GM19463 (cell line): ENCODE data around the gene PIK3R5.
A peak's percentile ranks its signal among the peaks of the same experiment; 100 is the strongest.
"Not testable (repeated sequence)": the region's sequence is repeated elsewhere in the genome, so short reads cannot be mapped to it uniquely, and the experiment has no call there.

Source experiments
- ATAC-seq: cut with Tn5 transposase; IDR thresholded peaks from one replicate; pipeline ENCODE4 v1.9.1; 2021; ENCODE audit warnings: mild to moderate bottlenecking, moderate library complexity; ENCODE audit not compliant: unreplicated experiment

The PIK3R5 gene

DNA sequence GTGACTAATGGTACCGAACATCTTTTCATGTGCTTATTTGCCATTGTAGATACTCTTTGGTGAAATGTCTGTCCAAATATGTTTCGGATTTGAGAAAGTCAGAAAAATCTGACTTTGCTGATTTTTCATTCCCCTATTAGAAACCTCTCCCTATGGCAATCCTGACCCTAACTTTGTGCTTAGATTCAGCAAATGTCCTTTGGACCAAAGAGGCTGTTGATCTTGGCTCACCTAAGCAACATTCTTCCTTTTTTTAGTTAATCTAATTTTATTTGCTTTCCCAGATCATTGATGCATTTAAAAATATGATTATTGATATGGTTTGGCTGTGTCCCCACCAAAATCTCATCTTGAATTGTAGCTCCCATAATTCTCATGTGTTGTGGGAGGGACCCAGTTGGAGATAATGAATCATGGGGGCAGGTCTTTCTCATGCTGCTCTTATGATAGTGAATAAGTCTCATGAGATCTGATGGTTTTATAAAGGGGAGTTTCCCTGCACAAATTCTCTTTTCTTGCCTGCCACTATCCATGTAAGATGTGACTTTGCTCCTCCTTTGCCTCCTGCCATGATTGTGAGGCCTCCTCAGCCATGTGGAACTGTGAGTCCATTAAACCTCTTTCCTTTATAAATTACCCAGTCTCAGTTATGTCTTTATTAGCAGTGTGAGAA lies 22.9 kb upstream of the PIK3R5 start:
- not testable (repeated sequence) for ATAC-seq

DNA sequence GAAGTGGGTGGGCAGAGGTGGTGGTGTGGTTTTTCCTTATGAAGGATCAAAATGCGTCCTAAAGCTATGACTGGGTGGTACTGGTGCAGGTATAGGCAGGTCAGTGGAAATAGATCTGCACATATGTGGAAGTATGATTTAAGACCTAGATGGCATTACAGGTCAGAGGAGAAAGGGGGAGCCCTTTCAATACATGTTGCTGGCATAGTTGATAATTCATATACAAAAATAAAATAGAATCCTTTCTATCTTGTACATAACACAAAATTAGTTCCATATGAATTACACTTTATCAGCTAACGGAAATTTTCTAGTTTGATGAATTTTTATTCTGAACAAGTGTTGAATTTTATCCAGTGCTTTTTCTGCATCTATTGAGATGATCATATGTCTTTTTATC lies 20.8 kb upstream of the PIK3R5 start:
- no peak for ATAC-seq

DNA sequence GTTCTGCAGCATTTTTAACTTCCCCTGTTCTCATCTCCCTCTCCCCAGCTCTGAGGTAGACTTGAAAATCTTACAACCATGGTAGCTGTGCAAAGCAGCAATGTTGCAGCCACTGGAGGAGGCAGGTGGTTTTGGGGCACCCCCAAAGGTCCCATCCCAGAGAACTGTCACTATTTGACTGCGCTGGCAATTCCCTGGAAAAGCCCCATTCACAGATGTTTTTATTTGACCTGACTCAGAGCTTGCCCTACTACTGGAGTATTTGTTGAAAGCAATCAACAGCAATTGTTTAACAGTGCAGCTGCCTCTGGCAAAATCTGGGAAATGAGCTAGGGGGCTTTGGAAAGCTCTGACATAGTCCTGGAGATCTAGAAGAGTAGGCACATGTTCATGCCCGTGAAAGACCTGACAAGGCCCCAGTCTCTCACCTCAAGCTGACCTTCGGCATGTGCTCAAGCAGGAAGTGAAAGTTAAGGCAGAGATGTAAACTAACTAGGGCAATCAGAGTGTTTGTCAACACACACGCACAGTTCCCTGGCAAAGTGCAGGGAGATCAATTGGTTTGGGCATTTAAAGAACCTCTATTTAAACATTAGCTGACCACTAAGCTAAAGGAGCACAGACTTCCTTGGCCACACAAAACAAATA lies 19.7 kb upstream of the PIK3R5 start:
- no peak for ATAC-seq

GRCh38 chr17:8984225-8984624 lies 18.7 kb upstream of the PIK3R5 start:
- ATAC-seq: not testable (repeated sequence)

GRCh38 chr17:8981443-8981842 lies 15.9 kb upstream of the PIK3R5 start:
- no peak for ATAC-seq

DNA sequence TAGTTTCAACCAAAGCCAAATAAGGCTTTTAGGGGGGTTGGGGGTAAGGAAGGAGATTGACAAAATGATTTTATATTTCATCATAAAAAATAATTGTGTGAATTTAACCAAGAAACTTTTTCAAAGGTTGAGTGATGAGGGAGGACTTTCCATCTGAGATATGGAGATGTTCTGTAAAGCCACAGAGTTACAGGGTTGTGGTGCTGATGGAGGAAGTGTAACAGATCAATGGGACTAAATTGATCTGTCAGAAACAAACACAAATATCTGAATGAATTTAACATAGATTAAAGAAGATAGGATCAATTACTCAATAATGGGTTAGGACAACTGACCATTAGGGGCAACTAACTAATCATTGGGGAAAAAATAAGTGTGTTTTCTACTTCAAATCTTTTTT lies 14.2 kb upstream of the PIK3R5 start:
- no peak for ATAC-seq

DNA sequence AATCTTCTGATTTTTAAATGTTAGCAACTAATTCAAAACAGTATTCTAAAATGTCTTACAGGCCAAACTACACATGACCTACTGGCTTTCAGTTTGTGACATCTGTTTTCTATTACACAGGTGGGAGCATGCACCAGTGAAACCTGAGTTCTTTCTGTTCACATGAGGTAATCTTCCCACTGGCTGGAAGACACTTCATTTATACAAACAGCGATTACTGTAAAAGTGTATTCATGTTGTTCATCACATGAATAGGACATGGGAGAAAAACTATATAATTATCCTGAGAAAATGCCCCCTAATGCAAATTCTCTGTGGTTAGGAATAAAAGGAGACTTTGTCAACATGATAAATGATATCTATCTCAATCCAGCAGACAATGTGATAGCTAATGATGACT lies 11.1 kb upstream of the PIK3R5 start:
- no peak for ATAC-seq

GRCh38 chr17:8975091-8975725 lies 9.7 kb upstream of the PIK3R5 start:
- ATAC-seq: no peak

- no peak for ATAC-seq
Observed at GRCh38 chr17:8969901-8970300, 4.4 kb upstream of the PIK3R5 start.

- ATAC-seq: no peak
Observed at GRCh38 chr17:8968503-8968902, 3.0 kb upstream of the PIK3R5 start.

- ATAC-seq: no peak
Observed at GRCh38 chr17:8967861-8968260, 2.4 kb upstream of the PIK3R5 start.

GRCh38 chr17:8966926-8967325 lies 1.4 kb upstream of the PIK3R5 start:
- no peak for ATAC-seq

GRCh38 chr17:8964801-8965393 lies 610 bp downstream of the PIK3R5 start:
- ATAC-seq: peak; percentile 23

GRCh38 chr17:8963647-8964258 lies 1.8 kb downstream of the PIK3R5 start:
- ATAC-seq: no peak

DNA sequence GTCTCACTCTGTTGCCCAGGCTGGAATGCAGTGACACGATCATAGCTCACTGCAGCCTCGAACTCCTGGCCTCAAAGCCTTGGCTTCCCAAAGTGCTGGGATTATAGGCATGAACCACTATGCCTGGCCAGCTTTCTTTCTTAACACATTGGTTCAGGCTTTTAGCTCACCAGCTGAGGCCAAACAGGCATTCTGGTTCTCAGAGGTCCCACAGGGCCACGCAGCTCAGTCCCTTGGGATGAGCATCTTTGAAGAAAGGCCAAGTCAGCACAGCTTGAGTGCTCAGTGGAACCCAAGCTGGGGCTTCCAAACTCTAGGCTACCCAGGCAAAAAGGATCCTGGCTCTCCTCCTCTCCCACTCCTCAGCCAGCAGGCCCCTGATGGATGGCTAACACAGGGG lies 2.5 kb downstream of the PIK3R5 start:
- ATAC-seq: no peak

- no peak for ATAC-seq
Observed at GRCh38 chr17:8961829-8962228, 3.7 kb downstream of the PIK3R5 start.

DNA sequence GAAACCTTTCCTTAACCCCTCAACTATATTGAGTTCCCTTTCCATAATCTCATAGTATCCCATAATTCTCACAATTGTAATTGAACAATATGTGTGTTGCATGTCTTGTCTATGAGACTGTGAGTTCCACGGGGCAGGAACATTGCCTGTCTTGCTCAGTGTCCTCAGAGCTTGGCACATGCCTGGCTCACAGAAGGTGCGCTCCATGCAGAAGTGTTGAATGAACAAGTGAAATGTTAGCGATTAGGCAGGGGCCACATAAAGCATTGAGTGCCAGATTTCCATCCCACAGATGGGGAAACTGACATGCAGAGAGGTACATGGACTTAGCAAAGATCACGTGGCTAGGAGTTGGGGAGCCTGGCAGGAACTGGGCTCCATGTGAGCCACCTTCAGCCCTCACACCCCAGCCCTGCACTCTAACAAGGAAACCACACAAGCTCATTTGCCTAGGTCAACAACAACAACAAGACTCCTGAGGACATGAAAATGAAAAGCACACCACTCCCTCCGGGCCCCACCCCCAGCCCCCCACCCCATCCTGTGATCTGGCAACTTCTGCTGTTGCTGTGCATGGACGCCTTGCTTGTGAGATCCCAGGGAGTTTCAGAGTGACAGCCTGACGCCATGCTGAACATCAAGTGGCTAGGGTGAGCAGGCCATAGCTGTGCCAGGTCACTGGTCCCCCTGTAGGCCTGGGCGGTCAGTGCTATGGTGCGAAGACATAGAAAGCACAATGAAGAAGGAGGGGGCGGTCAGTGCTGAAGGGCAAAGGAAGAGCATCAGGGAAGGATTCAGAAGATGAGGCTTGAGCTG lies 5.0 kb downstream of the PIK3R5 start:
- ATAC-seq: no peak

GRCh38 chr17:8959312-8959918 lies 6.1 kb downstream of the PIK3R5 start:
- ATAC-seq: no peak

GRCh38 chr17:8957721-8958120 lies 7.8 kb downstream of the PIK3R5 start:
- ATAC-seq: no peak

DNA sequence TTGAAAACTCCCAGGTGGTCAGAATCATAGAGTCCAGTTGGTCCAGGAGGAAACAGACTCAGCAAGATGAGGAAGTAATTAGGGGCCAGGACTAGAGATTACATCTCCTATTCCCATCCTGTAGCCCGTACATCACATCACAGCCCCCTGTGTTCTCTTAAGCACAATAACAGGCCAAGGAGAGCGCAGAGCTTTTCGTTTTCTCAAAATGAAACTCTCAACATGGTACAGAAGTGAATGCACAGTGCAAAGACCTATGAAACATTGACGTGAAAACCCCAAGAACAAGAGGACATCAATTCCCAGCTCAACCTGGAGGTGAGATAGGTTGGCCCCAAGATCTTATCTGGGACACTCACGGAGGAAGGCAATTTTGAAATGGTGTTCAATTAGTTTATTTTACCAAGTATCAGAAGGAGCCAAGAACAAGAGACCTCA lies 9.0 kb downstream of the PIK3R5 start:
- peak; percentile 72 for ATAC-seq
